Measurements from ENCODE around the gene MPC1. TPM values are rescaled to one million over a fixed set of nuclear protein-coding genes. Genes with fewer than 3 reads are reported as not detected.

Gene MPC1
- 10 to 100 TPM; 85.9 to 98.8 (median 90.0) TPM for polyA plus RNA-seq (ENCODE audit: insufficient read length in 4 of 4)

DNA sequence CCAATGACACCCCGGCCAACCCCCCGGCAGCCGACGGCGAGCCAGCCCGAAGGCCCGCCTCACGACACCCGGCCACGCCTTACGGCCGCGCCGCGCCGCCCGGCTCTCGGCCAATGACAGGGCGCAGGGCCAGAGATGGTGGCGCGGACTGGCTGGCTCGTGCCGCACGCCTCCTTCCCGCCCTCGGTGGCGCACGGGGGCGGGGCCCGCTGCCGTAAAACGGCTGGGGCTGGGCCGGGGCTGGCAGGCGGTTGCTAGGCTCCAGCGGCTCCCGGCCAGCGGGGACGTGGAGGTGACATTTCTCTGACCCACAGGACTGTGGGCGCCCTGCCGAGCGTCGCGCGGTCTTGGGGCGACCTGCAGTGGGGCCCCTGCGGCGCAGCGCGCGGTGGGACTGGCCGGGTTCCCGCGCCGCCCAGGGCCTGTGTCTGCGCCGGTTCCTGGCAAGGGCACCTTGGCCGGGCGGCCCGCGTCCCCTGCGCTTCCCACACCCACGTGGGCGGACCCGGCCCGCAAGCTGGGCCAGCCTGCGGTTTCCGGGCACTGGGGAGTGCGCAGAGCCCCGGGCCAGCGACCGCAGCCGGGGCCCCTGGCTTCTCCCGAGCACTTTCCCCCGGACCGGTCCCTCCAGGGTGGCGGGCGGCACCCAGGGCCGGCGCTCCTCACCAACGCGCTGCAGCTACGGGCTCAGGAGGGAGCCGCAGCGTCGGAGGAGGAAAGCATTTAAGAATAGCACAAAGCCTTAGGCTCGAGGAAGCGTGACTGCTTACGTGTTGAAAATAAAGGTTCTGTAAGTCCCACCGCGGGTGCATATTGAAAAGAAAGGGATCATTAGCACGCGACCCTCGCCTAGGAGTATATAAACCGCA lies at the start of gene MPC1:
Gene MPC1 (minus strand): TSS at position 8 of the 869 bp plus-strand sequence. CDS start 64 bp downstream, outside the sequence.
- DNase-seq (ENCODE audit: low read depth in 4 of 4, low spot score in 3 of 4) = peak; percentile 88 to 93 (median 90)

DNA sequence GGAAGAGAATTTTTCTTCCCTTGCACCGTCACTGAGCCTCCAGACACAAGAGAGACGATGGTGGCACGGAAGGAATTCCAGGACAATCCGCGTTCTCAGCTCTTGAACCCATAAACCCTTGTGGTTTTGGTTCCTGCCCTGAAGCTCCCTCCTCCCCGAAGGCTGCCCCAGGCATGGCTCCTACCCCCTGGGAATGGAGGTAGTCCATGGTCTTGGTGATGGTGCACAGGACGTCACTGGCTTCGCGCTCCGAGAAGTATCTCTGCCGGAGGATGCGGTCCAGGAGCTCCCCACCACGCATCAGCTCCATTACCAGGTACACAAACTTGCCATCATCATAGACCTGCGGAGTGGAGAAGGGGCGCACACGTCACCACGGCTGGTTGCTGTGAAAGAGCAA lies 47.5 kb upstream of the MPC1 start:
- no peak for DNase-seq (ENCODE audit: low read depth in 4 of 4, low spot score in 3 of 4)

DNA sequence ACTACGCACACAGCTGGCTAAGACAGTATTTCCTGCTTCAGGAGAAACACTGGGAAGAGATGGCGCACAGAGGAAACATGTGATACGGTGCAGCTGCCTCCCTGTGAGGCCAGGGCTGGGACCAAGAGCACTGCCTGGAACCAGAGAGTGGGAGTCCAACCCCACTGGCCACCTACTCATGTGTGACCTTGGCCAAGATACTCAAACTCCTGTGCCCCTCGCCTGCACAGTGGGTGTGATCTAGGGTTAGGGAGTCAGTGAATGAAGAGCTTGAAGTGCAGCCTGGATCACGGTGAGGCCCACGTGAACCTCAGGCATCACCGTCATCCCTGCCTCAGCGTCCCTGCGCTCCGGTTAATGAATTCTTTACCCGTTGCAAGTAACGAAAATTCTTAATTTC lies 41.7 kb upstream of the MPC1 start:
- DNase-seq (ENCODE audit: low read depth in 4 of 4, low spot score in 3 of 4) = no peak

DNA sequence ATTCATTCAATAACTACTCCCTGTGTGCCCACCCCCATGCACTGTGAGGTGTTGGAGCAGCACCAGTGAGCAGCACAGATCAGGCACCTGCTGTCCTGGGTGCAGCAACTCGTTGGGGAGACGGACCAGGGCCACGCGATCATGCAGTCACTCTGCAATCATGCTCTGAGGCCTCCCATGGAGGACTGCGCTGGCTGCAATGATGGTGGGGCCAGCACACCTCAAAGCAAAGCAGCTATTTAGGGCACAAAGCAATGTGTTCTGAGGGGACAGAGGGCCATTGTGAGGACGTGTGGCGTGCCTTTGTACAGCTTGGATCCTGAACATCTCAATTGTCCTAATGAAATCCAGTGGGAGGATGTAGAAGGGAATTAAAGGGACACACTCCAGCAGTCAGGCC lies 41.0 kb upstream of the MPC1 start:
- DNase-seq (ENCODE audit: low read depth in 4 of 4, low spot score in 3 of 4) = no peak

DNA sequence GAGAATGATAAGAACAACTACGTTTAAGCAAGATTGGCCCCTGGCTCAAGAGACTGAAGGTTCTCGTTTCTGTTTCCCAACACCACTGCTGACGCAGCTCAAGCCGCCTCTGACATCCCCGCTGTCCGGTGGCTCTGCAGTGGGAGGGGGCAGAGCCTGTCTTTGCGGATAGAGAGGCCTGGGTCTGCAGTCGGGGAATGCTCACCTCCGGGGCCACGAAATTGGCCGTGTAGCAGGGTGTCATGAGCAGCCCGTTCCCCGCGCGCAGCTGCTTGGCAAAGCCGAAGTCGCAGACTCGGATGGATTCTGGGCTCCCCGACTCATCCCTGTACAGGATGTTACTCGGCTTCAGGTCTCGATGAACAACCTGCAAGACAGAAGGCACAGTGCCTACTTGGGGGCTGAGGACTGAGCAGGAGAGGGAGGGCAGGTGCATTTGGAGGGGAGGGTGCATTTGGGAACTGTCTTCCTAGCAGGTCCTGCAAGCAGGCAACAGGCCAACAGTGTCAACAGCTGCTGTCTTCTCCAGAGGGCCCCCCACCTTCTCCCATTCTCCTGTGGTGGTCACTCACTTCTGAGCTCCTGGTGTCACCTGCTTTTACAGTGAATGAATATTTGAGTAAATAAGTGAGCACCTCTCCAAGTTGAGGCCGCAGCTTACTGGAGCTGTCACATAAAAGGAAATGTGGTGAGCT lies 40.5 kb upstream of the MPC1 start:
- DNase-seq (ENCODE audit: low read depth in 4 of 4, low spot score in 3 of 4) = no peak

DNA sequence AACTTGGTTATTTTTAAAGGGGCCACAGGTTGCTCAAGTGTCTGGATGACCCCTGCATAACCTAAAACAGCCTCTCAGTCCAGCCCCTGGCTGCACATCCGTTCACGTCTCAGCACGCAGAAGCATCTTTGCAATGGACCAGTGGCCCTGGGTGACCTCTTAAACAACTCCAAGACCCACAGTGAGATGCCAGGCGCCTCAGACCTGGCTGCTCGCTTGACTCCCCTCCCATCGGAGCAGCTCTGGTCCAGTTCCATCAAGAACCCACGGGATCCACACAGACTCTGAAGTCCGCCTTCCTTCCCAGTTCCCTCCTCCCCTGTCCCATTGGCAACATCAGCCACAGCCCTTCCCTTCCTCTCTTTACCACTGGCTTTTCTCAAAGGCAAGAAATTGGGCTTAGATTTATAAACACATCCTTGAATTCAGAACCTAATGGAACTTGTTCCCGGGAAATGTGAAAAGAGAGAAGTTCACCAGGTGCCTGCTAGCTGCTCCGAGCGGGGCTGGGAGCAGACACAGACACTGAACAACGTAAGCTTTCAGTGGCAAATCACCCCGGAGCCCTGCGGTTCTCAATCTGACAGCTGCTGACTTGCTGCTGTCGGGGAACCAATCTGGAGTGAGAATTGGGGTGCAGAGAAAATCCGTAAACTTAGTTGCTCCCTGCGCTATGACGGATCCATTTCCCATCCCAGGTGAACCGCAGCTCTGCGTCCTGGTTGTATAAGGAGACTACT lies 39.6 kb upstream of the MPC1 start:
- no peak for DNase-seq (ENCODE audit: low read depth in 4 of 4, low spot score in 3 of 4)

DNA sequence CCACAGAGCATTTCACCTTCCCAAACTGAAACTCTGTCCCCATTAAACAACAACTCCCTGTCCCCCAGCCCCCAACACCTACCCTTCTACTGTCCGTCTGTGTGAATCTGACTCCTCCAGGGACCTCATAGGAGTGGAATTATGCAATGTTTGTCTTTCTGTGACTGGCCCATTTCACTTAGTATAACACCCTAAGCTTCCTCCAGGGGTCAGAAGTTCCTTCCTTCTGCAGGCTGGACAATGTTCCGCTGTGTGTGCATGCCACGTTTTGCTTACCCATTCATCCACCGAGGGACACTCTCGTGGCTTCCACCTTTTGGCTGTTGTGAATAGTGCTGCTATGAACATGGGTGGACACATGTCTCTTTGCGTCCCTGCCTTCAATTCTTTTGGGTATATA lies 37.6 kb upstream of the MPC1 start:
- DNase-seq (ENCODE audit: low read depth in 4 of 4, low spot score in 3 of 4) = no peak

DNA sequence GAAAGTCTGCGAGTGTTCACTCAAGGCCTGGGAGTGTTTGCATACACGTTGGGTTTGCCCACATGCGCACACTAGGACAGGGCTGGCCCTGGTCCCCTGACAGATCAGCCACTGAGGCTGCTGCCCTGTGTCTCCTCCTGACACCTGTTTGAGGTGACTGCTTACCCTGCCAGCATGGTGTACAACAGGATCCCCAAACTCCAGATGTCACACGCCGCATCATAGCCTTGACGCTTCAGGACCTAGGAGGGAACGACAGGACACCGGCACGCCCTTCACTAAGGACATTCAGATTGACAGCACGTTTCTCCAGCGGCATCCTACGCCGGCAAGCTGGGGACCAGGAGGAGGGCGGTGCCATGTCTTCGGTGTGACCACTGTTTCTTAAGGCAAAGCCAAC lies 37.0 kb upstream of the MPC1 start:
- DNase-seq (ENCODE audit: low read depth in 4 of 4, low spot score in 3 of 4) = no peak

DNA sequence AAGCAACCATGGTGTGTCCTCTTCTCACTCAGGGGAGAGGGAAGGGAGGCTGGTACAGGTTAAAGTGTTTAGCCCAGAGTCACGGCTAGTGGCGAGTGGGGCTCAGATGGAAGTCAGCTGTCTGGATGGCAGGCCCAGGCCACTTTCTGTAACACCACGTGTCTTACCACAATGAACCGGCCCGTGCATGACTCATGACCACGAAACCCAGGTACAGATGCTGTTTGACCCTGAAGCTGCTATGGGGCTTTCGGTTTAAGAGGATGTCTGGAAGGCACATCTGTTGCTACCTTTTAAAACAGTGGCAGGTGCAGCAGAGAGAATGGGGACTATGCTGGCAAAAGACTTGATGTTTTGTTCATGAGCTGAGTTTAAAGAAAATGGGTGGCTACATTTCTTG lies 36.5 kb upstream of the MPC1 start:
- no peak for DNase-seq (ENCODE audit: low read depth in 4 of 4, low spot score in 3 of 4)

DNA sequence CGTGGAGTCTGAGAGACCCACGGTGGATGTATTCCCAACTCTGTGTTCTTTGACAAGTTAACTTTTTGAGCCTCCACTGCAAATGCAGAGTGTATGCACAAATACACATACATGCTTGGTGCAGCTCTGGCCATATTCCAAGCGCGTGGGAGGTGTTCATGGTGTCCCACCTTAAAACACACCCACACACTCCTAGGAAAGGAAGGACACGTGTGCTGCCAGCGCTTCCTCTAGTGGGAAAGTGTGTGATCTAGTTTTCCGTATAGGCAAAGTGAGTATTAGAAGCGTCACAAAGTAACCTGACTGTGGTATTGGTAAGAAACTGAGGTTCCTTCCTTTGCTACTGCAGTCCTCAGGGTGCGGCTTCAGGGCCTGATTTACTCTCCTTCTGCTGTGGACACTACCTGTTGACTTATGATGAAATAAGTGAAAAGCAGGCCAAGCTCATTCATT lies 36.0 kb upstream of the MPC1 start:
- no peak for DNase-seq (ENCODE audit: low read depth in 4 of 4, low spot score in 3 of 4)

DNA sequence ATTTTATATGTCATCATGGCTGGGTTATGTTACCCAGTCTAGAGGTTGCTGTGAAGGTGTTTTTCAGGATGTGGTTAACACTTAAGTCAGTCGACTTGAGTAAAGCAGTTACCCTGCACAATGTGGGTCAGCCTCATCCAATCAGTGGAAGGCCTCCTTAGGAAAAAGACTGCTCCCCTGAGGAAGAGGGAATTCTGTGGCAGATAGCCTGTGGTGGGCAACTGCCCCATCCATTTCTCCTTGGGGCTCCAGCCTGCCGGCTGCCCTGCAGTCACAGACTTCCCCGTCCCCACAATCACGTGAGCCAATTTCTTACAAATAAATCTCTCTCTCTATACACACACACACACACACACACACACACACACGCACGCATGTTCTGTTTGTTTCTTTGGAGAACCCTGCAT lies 34.5 kb upstream of the MPC1 start:
- DNase-seq (ENCODE audit: low read depth in 4 of 4, low spot score in 3 of 4) = no peak

DNA sequence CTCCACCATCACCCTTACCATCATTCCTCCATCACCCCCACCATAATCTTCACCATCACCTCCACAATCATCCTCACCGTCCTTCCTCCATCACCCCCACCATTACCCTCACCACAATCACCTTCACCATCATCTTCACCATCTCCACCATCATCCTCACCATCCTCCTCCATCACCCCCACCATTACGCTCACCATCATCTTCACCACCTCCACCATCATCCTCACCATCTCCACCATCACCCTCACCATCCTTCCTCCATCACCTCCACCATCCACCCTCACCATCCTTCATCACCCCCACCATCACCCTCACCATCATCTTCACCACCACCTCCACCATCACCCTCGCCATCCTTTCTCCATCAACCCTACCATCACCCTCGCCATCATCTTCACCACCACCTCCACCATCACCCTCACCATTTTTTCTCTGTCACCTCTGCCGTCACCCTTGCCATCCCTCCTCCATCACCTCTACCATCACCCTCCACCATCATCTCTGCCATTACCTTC lies 33.1 kb upstream of the MPC1 start:
- no peak for DNase-seq (ENCODE audit: low read depth in 4 of 4, low spot score in 3 of 4)

DNA sequence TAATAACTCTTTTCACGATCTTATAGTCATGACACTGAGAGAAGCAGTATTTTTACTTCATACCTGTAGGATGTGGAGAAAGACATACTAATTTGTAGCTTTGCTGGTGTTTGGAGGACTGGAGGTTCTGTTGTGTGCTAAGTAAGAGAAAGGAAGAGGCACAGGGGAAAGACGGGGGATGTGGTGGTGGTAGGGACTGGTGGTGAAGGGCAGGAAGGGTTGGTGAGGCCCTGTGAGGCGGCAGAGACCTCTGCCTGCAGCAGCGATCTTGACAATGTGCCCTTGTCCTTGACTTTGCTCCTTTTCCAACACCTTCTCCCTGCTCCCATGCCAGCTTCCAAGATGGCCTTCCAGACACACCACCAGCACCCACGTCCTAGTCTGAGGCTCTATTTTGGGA lies 32.6 kb upstream of the MPC1 start:
- no peak for DNase-seq (ENCODE audit: low read depth in 4 of 4, low spot score in 3 of 4)

DNA sequence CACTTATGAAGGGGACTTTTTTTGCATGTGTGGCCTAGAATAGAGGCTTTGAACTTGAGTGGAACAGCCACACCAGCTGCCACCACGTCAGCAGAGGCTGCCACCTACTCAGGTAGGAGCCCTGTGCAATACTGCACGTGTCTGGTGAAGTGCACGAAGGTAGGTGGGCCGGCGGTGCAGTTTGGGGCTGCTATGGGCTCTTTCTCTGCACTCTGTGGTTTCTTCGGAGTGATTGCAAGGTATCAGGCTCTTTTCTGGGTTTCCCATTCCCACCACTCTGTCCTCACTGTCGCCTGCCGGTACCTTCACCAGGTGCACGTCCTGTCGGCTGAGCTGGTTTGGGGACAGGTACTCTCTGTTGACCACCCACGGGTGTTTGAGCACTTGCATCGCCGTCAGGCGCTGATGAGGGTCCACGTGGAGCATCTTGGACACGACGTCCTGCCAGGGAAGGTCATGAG lies 30.8 kb upstream of the MPC1 start:
- DNase-seq (ENCODE audit: low read depth in 4 of 4, low spot score in 3 of 4) = no peak

DNA sequence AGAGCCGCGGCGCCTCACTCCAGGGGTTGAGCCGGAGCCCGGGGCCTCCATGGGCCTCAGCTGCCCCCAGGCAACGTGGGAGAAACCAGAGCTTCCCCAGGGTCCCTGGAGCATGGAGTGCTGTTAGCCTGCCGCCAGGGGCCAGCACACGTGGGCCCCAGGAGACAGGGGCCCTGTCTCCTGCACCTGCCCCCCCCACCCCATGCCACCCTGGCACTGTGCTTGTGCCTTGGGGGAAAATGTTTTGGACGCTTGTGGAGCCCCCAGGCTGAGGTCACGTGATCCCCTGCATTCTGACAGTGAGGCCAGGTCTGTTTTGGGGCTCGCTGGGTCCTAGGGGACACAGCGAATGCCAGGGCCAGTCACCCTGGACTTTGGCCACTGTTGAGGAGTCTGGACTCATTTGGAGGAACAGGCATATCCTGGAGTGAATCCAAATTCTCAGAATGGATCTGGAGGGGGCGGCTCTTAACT lies 30.2 kb upstream of the MPC1 start:
- DNase-seq (ENCODE audit: low read depth in 4 of 4, low spot score in 3 of 4) = no peak

DNA sequence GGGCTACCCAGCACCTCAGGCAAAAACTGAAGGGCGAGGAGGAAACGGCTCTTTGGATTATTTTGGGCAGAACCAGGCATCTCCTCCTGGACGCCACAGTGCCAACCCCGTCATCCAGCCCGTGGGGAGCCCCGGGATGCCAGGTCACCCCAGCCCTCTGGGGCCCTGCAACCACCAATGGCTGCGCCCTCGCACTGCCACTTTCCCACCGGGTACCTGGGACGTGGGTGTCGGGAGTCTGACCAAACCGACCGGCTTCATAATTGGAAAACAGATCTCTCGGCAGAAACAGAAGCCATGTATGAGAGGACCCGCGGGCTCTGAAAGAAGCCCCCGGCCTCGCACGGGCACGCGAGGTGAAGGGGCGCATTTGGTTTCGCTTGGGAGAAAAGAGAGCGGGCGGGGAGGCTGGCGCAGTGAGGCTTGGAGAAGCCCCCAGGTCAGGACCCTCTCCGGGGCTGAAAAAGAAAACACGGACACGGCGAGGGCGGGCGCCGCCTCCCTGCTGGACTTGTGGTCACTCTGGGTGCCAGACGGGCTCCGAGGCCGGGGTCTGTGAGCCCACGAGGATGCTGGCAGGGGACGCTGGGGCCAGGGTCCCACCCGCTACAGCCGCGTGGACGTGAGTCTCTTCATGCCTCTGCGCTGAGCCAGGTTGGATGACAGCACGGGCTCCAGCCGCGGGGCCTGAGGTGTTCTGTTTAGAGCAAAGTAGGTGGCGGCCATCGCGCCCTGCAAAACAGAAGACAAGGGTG lies 29.6 kb upstream of the MPC1 start:
- no peak for DNase-seq (ENCODE audit: low read depth in 4 of 4, low spot score in 3 of 4)

DNA sequence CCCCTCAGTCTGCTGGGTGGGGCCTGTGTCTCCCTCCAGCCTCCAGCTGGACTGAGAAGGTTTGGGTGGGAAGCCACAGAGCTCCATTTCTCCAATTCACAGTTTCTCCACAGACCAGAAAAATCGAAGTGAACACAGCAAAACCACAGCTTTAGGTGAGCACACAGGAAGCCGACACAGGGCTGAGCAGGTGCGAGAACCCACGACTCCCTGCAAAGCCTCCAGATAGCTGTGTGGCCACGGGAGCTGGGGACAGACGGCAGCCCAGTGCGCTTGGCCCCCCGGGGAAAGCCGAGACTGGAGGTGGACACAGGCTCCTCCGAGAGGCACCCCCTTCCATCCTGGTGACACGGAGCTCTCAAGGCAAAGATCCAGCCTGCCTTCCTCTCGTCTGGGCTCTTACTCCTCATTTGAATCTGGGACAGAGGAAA lies 29.0 kb upstream of the MPC1 start:
- no peak for DNase-seq (ENCODE audit: low read depth in 4 of 4, low spot score in 3 of 4)

DNA sequence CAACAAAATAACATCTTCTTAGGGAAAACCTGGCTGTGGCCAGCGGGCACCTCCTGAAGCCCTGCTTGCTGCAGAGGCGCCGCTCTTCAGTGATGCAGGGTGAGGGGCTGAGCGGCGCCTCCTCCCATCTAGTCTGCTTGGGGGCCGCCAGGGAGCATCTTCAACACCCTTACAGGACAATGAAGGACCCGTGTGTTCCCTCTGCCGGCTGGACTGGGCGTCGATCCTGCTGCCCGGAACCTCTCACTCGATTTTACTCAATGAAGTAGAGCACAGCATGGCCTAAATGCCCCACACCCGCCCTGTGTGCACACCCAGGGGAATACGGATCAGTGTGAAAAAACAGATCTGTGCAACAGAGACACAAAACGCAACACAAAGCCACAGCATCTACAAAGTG lies 28.5 kb upstream of the MPC1 start:
- no peak for DNase-seq (ENCODE audit: low read depth in 4 of 4, low spot score in 3 of 4)

DNA sequence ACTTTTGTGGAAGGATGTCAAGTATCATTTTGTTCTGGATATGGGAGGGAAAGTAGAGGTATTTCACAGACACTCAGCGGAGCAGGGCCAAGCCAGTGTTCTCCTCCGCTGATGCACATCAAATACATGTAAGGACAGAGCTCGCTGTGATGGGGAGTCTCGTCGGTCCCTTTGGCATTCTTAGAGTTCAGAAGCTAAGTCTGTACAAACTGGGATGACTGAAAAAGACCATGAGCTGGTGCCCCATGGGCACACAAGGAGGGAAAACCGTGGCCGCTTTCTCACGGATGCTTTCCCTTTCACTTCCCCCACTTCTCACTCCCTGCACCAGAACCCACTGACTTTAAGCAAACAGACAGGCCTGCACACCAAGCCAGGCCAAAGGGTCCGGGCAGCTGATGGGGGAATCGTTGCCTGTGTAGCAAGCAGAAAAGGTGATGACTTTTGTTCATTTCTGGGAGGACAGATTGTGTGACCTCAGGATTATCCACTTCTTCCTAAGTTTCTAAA lies 27.7 kb upstream of the MPC1 start:
- no peak for DNase-seq (ENCODE audit: low read depth in 4 of 4, low spot score in 3 of 4)
